ENCODE data around the gene LPCAT3.

LPCAT3 gene

DNA sequence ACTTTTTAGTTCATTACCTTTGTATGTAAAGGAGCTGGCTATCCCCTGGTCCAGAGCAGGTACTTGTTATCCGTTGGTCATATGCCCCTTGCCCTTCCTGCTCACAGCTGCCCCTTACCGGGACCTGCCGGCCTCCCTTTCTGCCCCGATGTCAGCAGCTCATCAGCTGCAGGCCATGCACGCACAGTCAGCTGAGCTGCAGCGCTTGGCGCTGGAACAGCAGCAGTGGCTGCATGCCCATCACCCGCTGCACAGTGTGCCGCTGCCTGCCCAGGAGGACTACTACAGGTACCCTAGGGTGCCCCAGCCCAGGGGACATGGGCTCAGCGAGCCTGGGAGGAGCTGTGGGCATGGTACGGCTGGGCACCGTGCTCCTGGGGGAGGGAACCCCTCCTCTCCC lies 77.0 kb downstream of the LPCAT3 start:
- no peak for DNase-seq (ENCODE audit: low read depth in 1 of 2, low spot score in 1 of 2)

DNA sequence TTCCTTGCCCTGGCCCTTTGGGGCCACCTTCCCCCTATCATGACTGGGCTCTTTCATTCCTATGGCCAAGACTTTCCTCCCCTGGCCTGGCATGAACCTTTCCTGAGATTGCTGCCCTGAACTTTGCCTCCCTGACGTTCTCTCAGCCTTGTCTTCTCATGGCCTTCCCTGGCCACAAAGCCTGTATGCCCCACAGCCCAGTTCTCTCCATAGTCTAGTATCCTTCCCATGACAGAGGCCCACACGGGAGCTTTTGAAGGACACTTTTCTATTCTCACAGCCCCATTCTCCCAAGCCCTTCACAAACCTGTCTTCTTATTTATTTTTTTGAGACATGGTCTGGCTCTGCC lies 79.1 kb downstream of the LPCAT3 start:
- no peak for DNase-seq (ENCODE audit: low read depth in 1 of 2, low spot score in 1 of 2)

DNA sequence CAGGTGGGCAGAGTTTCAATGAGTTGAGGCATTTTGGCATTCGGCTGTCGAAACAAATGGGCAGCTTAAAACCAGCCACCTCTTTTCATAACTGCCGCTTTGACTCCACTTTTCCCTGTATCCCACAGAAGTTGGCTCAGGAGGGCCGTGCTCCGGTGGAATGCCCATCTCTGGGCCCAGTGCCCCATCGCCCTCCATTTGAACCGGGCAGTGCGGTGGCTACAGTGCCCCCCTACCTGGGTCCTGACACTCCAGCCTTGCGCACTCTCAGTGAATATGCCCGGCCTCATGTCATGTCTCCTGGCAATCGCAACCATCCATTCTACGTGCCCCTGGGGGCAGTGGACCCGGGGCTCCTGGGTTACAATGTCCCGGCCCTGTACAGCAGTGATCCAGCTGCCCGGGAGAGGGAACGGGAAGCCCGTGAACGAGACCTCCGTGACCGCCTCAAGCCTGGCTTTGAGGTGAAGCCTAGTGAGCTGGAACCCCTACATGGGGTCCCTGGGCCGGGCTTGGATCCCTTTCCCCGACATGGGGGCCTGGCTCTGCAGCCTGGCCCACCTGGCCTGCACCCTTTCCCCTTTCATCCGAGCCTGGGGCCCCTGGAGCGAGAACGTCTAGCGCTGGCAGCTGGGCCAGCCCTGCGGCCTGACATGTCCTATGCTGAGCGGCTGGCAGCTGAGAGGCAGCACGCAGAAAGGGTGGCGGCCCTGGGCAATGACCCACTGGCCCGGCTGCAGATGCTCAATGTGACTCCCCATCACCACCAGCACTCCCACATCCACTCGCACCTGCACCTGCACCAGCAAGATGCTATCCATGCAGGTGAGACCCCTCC lies 79.7 kb downstream of the LPCAT3 start:
- no peak for DNase-seq (ENCODE audit: low read depth in 1 of 2, low spot score in 1 of 2)

DNA sequence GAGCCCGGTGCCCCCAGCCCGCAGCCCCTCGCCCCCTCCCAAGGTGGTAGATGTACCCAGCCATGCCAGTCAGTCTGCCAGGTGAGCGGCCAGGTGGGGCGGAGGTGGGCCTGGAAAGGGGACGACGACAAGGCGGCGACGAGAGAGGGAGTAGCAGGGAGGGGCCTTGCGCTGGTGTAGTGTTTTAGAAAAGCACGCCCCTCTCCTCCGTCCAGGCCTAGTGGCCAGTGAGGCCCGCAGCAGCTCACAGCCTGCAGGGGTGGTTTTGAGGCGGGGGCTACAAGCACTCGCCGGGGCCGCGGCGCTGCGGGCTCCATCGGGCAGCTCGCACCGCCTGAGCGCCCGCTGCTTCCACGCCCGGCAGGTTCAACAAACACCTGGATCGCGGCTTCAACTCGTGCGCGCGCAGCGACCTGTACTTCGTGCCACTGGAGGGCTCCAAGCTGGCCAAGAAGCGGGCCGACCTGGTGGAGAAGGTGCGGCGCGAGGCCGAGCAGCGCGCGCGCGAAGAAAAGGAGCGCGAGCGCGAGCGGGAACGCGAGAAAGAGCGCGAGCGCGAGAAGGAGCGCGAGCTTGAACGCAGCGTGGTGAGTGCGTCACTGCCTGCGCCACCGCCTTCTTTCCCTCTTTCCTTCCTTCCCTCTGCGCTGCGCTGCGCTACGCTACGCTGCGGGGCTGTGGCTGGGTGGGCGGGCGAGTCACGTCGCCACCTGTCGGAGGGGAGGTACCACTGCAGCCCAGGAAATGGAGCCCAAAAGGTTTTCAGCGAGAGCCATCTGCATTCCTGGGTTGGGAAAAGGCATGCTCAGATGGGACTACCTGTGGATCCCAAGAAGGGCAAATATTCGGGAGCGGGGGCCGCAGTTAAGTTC lies 80.6 kb downstream of the LPCAT3 start:
- peak; percentile 86 to 91 for DNase-seq (ENCODE audit: low read depth in 1 of 2, low spot score in 1 of 2)

DNA sequence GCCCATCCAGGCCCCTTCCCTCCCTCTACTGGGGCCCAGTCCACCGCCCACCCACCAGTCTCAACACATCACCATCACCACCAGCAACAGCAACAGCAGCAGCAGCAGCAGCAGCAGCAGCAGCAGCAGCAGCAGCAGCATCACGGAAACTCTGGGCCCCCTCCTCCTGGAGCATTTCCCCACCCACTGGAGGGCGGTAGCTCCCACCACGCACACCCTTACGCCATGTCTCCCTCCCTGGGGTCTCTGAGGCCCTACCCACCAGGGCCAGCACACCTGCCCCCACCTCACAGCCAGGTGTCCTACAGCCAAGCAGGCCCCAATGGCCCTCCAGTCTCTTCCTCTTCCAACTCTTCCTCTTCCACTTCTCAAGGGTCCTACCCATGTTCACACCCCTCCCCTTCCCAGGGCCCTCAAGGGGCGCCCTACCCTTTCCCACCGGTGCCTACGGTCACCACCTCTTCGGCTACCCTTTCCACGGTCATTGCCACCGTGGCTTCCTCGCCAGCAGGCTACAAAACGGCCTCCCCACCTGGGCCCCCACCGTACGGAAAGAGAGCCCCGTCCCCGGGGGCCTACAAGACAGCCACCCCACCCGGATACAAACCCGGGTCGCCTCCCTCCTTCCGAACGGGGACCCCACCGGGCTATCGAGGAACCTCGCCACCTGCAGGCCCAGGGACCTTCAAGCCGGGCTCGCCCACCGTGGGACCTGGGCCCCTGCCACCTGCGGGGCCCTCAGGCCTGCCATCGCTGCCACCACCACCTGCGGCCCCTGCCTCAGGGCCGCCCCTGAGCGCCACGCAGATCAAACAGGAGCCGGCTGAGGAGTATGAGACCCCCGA lies 81.4 kb downstream of the LPCAT3 start:
- DNase-seq (ENCODE audit: low read depth in 1 of 2, low spot score in 1 of 2), result peak in 1 of 2 donors; percentile 51

DNA sequence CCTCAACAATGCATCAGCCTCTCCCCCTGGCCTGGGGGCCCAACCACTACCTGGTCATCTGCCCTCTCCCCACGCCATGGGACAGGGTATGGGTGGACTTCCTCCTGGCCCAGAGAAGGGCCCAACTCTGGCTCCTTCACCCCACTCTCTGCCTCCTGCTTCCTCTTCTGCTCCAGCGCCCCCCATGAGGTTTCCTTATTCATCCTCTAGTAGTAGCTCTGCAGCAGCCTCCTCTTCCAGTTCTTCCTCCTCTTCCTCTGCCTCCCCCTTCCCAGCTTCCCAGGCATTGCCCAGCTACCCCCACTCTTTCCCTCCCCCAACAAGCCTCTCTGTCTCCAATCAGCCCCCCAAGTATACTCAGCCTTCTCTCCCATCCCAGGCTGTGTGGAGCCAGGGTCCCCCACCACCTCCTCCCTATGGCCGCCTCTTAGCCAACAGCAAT lies 82.1 kb downstream of the LPCAT3 start:
- DNase-seq (ENCODE audit: low read depth in 1 of 2, low spot score in 1 of 2), result no peak

DNA sequence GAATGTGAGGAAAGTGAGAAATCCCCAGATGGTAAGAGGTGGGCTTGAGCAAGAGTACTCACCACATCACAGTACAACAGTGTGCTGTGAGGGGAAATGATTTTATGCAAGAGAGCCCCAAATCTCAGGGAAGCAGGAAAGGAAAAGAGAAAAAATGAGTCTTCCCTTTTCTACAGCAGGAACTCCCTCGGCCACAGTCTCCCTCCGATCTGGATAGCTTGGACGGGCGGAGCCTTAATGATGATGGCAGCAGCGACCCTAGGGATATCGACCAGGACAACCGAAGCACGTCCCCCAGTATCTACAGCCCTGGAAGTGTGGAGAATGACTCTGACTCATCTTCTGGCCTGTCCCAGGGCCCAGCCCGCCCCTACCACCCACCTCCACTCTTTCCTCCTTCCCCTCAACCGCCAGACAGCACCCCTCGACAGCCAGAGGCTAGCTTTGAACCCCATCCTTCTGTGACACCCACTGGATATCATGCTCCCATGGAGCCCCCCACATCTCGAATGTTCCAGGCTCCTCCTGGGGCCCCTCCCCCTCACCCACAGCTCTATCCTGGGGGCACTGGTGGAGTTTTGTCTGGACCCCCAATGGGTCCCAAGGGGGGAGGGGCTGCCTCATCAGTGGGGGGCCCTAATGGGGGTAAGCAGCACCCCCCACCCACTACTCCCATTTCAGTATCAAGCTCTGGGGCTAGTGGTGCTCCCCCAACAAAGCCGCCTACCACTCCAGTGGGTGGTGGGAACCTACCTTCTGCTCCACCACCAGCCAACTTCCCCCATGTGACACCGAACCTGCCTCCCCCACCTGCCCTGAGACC lies 82.7 kb downstream of the LPCAT3 start:
- no peak for DNase-seq (ENCODE audit: low read depth in 1 of 2, low spot score in 1 of 2)

DNA sequence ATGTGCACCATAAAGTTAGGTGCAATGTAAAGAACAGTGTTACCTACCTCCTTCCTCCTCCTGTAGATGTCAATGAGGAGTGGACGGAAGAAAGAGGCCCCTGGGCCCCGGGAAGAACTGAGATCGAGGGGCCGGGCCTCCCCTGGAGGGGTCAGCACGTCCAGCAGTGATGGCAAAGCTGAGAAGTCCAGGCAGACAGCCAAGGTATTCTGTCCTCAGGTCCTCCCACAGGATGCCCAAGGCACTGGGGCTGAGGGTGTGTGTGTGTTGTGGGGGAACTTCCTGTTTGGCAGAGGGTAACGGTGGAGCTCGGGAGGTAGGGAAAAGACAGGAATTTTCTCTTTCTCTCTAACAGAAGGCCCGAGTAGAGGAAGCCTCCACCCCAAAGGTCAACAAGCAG lies 84.2 kb downstream of the LPCAT3 start:
- DNase-seq (ENCODE audit: low read depth in 1 of 2, low spot score in 1 of 2), result no peak

DNA sequence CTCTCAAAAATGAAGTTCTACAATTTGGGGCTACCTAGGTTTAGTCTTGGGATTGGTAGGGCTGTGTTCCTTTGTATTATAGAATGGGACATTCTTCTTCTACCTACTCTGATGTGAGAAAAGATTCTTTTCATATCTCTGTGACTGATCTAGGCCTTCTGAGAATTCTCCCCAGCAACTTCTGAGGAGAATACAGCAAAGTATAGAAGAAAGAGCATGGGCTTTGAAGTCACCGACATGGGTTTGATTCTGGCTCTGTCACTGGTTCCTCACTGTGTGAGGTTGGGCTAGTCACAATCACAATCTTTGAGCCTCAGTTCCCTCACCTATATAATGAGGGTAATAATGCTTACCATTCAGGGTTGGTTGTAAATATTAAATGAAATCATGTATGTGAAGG lies 85.5 kb downstream of the LPCAT3 start:
- no peak for DNase-seq (ENCODE audit: low read depth in 1 of 2, low spot score in 1 of 2)

DNA sequence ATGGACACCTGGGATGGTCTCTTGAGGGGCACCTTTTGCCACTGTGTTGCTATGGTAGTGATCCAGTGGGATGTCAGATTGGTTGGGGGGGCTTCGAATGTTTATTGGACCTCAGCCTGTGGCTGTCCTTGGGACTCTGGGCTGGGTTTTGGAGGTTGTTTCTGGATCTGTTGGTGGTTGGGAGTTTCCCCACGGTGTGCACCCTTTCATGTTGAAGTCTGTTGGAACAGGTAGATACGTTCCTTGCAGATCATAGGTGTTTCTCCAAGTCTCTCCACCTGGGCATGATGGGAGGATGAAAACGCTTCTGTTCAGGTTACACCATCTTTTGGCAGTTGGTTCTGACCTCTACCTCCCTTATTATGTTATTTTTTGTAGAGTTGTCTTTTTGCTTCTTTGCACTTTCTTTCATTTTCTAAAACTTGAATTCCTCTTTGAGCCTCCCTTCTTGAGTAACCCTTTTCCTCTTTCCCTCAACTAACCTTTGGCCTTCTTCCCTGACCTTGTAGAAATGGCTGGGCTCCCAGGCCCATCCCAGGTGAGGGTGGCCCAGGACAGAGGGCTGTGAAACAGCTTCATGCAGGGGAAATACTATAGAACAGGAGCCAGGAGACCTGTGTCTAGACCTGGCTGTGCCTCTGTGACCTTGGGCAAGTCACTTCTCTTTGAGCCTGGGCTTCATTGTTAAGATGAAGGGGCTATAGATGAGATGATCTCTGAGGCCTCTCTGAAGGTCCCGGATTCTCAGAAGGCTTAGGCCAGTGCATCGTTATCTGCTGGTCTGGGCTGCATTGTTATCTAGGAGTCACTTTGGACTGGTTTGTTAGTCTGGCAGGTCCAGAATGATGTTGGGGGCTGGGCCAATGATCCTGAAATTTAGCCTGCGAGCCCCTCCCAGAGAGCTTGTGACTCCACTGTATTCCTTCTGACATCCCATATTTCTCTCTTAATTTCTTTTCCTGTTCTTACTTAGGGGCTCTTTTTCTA lies 88.5 kb downstream of the LPCAT3 start:
- no peak for DNase-seq (ENCODE audit: low read depth in 1 of 2, low spot score in 1 of 2)

DNA sequence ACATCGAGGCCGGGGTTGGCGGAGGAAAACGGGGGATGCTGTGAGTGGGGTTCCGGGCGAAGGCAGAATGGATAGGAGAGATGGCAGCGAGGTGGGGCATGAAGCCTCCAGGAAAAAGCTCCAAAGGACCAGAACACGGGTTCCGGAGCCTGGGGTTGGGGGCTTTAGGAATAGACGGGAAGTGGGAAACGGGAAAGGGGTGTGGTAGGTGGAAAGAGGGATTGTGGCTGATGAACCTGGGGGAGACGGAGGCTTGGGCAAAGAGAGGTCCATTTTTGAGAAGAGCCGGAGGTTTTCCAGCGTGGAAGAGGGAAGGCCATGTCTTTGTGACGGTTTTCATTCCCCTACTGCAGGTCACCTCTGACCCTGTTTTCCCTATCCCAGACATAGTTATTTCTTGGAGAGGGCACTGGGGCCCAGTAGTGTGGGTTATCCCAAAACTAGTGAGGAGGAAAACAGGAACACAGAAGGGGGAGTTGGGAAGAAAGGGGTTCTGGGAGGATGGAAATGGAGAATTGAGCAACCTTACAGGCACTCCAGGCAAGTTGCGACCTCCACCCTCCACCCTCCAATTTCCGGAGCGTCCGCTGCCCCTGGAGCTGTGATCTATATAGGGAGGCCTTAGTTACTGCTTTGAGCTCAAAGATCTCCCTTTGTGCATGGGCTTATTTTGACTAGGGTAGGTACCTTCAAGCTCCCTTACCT lies 89.4 kb downstream of the LPCAT3 start:
- DNase-seq (ENCODE audit: low read depth in 1 of 2, low spot score in 1 of 2), result no peak

DNA sequence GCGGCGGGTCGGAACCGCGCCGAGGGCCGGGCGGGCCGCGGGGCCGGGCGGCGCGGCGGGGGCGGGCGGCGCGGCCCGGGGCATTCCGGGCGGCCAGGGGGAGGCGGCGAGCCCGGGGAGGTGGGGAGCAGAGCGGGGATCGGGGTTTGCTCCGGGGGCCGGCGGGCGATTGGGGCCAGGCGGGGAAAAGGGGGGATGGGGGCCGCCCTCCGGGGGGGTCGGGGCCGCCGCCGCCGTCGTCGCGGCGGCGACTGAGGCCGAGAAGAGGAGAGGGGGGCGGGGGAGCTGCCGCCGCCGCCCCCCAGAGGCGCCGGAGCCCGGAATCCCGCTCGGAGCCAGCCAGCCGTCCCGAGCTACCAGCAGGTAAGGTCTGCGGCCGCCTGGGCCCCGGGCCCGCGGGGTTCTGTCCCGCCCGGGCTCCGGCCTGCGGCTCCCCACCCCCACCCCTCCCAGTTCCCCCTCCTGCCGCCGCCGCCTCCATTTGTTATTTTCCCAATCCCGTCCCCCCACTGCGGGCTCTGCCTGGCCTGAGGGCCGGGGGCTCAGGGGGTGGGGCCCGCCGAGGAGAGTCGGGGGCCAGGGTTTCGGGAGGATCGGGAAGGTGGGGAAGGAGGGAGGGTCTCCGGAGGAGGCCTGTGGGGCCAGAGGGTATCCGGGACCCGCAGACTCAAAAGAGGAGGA lies 90.1 kb downstream of the LPCAT3 start:
- DNase-seq (ENCODE audit: low read depth in 1 of 2, low spot score in 1 of 2), result no peak

DNA sequence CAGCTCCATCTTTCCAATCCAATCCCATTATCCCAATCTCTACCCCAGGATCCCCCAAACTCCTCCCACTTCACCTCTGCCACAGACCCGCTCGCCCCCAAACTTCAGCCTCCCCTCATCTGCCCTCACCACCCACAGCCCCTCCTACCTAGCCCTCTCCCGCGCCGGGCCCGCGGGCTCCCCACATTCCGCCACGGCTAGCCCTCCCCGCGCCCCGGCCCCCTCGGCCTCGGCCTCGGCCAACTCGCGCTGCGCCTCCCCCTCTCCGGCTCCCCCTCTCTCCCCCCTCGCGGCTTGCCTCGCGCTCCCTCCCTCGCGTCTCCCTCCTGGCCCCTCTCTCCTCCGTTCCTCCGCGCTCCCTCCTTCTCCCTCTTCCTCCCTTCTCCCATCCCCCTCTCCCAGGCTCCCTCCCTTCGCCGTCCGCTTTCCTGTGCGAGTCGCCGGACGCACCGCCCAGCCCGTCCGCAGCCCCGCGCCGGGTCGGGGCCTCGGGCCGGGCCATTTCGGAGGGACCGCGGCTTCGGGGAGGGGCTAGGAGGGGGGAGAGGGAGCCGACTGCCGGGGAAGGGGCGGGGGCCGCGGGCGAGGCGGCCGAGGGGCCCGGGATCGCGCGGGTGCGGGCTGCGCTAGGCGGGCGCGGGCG lies 90.8 kb downstream of the LPCAT3 start, which contains the start of gene ATN1:
Gene ATN1, plus strand, starts transcription at position 581 of the 643 bp plus-strand sequence. CDS start 6,043 bp downstream, outside the sequence.
- no peak for DNase-seq (ENCODE audit: low read depth in 1 of 2, low spot score in 1 of 2)
